Measurements from ENCODE around the gene KDM5A.

DNA sequence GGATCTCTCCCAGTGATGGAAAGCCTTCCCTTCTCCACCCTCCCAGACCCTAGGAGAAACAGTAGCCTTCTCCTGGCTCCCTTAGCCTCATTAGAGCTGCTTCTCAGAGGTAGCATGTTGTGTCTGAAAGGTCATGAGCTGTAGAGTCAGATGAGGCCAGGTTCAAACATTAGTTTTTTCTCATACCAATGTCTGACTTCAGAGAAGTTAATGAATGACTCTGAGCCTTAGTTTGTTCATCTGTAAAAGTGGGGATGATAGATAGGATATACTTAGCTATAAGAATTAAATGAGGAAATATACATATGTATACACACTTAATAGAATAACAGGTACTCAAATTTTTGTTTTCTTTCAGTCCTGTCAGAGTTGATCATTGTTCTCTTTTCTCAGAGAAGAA is 127.0 kb downstream of the KDM5A start:
- TF ChIP-seq TCF12 (IDR thresholded peaks at IDR 0.05) (no peak), POLR2AphosphoS5 (IDR thresholded peaks at IDR 0.05; ENCODE audit: low read depth, low read length) (no peak), RAD21 (IDR thresholded peaks at IDR 0.05; ENCODE audit: low read length) (no peak), NFIC (IDR thresholded peaks at IDR 0.05; ENCODE audit: borderline replicate concordance) (no peak), MXI1 (IDR thresholded peaks at IDR 0.05; ENCODE audit: low read depth, low read length) (no peak)
- TF ChIP-seq, protein P1, sequence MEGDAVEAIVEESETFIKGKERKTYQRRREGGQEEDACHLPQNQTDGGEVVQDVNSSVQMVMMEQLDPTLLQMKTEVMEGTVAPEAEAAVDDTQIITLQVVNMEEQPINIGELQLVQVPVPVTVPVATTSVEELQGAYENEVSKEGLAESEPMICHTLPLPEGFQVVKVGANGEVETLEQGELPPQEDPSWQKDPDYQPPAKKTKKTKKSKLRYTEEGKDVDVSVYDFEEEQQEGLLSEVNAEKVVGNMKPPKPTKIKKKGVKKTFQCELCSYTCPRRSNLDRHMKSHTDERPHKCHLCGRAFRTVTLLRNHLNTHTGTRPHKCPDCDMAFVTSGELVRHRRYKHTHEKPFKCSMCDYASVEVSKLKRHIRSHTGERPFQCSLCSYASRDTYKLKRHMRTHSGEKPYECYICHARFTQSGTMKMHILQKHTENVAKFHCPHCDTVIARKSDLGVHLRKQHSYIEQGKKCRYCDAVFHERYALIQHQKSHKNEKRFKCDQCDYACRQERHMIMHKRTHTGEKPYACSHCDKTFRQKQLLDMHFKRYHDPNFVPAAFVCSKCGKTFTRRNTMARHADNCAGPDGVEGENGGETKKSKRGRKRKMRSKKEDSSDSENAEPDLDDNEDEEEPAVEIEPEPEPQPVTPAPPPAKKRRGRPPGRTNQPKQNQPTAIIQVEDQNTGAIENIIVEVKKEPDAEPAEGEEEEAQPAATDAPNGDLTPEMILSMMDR (IDR thresholded peaks at IDR 0.05) = no peak
- TF ChIP-seq, protein P2, sequence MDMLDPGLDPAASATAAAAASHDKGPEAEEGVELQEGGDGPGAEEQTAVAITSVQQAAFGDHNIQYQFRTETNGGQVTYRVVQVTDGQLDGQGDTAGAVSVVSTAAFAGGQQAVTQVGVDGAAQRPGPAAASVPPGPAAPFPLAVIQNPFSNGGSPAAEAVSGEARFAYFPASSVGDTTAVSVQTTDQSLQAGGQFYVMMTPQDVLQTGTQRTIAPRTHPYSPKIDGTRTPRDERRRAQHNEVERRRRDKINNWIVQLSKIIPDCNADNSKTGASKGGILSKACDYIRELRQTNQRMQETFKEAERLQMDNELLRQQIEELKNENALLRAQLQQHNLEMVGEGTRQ (IDR thresholded peaks at IDR 0.05; ENCODE audit: borderline replicate concordance, low read depth, low read length) = no peak
- TF ChIP-seq, protein P3, sequence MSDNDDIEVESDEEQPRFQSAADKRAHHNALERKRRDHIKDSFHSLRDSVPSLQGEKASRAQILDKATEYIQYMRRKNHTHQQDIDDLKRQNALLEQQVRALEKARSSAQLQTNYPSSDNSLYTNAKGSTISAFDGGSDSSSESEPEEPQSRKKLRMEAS (IDR thresholded peaks at IDR 0.05; ENCODE audit: low read depth) = no peak
- TF ChIP-seq, protein P4, sequence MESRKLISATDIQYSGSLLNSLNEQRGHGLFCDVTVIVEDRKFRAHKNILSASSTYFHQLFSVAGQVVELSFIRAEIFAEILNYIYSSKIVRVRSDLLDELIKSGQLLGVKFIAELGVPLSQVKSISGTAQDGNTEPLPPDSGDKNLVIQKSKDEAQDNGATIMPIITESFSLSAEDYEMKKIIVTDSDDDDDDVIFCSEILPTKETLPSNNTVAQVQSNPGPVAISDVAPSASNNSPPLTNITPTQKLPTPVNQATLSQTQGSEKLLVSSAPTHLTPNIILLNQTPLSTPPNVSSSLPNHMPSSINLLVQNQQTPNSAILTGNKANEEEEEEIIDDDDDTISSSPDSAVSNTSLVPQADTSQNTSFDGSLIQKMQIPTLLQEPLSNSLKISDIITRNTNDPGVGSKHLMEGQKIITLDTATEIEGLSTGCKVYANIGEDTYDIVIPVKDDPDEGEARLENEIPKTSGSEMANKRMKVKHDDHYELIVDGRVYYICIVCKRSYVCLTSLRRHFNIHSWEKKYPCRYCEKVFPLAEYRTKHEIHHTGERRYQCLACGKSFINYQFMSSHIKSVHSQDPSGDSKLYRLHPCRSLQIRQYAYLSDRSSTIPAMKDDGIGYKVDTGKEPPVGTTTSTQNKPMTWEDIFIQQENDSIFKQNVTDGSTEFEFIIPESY (IDR thresholded peaks at IDR 0.05; ENCODE audit: borderline replicate concordance, low read depth) = no peak
